Brain pericyte (primary cell): Measurements from ENCODE around the gene PDXK.

Source experiments
- DNase-seq: peaks from one replicate; pipeline ENCODE4 v3.0.0-alpha.2; 2012; ENCODE audit warnings: low read depth, low spot score

The PDXK gene

DNA sequence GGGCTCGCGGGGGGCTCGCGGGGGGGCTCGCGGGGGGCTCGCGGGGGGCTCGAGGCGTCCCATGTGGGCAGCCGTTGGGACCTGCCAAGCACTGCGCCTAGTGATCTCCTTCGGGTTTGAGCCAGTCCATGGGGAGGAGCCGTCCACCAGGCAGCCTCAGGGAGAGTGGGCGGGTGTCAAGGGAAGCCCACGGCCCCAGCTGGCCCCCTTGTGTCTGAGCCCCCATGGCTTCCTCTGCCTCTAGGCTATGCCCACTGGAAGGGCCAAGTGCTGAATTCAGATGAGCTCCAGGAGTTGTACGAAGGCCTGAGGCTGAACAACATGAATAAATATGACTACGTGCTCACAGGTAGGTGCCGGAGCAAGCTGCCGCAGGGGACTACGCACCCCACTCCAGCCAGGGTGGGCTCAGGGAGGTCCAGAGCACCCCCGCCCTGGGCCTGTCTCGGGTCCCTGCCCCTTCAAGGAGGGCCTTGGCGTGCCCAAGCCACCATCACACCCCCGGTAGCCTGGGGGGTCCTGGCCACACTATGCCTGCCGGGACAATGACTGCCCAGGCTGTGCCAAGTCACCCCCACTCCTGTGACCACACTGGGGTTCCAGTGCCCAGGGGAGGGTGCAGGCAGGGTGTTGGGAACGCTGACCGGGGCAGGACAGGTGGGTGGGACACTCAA, 22.6 kb downstream of the PDXK start:
- DNase-seq = no peak

DNA sequence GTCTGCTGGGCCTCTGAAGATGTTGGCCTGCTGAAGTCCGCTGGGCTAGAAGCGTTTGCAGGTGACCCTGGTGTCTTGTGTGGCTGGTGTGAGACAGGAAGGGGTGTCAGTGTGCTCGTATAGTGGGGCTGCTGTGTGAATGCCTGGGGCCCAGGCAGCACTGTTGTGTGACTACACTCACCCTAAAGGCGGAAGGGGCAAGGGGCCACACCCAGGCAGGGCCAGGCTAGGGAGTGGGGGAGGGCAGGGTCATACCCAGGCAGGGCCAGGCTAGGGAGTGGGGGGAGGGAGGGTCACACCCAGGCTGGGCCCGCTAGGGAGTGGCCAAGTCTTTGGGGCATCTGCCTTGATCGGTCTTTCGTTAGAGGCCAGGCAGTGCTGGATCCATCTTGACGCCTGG, 25.0 kb downstream of the PDXK start:
- DNase-seq = no peak

DNA sequence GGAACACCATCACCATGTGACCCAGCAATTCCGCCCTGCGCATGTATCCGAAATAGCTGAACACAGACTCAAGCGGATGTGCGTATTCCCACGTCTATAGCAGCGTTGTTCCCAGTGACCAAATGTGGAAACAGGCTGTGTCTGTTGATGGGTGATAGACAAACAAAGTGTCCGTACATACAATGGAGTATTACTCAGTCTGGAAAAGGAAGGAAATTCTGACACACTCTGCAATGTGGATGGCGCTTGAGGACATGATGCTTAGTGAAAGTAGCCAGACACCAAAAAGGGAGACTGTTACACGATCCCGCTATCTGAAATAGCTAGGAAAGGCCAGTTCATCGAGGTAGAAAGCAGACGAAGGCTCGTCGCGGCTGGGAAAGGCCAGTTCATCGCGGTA, 25.8 kb downstream of the PDXK start:
- no peak for DNase-seq

DNA sequence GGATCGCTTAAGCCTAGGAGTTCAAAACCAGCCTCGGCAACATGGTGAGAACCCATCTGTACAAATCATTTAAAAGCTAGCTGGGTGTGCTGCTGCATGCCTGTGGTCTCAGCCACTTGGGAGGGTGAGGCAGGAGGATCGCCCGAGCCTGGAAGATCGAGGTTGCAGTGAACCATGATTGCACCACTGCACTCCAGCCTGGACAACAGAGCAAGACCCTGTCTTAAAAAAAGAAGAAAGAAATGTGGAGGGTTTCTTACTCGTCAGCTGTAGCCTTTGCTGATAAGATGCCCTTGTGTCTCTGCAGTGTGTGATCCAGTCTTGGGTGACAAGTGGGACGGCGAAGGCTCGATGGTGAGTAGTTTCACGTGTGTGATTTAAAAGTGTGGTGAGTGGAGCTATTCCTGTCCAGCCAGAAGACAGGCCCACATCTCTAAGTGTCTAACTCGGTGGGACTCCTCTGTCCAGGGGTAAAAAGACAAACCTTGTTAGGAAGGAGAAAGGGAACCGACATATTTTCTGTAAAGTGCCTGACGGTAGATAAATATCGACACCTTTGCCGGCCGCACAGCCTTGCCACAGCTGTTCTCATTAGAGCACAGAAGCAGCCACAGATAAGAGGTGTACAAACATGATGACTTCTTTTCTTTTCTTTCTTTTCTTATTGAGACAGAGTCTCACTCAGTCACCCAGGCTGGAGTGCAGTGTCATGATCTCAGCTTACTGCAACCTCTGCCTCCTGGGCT, 27.0 kb downstream of the PDXK start:
- no peak for DNase-seq

DNA sequence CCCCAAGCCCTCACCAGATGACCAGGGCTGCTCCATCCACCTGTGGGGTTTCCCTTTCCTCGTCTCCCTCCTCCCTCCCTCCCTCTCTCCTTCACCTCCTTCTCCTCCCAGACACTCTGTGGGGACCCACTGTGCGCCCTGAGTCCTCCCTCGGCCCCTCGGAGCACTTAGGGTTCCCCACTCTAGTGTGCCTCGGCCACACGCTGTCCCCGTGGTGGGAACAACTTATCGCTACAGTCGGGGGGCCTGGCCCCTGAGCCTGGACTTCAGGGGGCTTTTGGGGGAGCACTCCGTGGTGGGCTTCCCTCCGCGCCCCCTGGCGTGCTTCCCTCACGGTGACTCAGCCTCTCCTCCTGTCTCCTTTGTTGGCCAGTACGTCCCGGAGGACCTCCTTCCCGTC, 29.7 kb downstream of the PDXK start:
- no peak for DNase-seq

DNA sequence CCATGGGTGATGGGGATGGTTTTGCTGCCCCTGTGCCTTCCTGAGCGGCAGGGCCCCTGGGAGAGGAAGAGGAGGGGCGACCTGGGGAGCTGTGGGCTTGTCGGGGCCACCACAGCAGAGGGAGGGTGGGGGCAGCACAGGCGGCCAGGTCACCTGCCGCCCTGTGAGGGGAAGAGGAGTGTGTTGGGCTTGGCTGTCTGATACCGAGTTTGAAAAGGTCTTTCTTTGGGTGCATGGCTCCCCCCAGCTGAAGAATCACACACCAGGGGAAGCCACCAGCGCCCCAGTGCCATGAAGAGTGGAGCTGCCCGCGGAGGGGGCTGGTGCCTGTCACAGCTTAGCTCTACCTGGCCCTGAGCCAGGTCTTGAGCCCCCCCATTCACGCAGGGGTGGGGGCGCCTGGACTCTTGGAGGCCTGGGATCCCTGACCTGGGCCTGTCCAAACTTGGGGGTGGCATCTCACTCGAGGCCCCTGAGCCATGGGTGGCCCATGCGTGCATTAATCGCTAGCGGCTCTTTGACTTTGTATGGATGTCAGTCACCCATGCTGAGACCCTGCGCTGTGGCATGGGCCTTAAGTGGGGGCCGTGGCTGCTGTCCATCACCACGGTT, 30.8 kb downstream of the PDXK start:
- DNase-seq = no peak

DNA sequence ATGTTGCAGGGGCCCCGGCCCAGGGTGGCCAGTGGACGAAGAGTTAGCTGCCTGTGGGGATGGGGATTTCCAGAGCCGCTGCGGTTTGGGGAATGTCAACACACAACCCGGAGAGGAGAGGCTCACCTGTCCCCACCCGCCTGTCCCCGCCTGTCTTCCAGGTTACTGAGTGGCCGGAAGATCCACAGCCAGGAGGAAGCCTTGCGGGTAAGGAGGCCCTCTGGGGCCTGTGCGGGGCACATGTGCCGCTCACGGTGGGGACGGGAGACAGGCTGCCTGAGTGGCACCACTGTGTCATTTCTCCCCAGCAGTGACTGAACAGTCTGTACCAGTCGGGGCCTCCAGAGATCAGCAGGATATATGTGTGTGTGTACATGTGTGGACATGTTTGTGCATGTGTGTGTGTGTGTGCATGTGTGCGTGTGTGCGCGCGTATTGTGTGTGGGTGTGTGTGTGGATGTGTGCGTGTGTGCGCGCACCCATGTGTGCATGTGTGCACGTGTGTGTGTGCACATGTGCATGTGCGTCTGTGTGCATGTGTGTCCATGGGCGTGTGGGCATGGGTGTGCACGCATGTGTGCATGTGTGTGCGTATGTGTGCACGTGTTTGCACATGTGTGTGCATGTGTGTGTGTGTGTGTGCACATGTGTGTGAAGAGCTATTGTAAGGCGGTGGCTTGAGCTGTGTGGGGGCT, 31.6 kb downstream of the PDXK start:
- DNase-seq = no peak

DNA sequence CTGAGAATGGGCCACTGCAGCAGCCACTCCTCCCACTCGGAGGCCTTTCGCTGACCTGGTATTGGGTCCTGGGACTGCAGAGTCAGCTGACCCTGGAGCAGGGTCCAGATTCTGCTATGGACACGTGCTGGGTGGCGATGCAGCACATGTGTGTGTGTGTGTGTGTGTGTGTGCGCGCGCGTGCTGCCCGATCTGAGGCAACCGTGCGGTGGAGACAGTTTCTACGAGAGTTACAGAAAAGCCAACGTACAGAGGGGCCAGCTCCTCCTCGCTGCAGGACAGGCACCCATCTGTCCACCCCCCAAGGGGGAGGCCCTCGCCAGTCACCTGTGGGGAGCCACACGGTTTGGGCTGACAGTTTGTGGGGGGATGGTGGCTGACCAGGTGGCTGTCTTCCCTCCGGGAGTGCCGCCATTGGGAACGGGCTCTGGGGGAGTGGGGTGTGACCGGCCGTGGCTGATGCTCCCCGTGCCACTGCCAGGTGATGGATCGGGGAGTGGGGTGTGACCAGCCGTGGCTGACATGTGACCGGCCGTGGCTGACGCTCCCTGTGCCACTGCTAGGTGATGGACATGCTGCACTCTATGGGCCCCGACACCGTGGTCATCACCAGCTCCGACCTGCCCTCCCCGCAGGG, 33.1 kb downstream of the PDXK start:
- DNase-seq = no peak

DNA sequence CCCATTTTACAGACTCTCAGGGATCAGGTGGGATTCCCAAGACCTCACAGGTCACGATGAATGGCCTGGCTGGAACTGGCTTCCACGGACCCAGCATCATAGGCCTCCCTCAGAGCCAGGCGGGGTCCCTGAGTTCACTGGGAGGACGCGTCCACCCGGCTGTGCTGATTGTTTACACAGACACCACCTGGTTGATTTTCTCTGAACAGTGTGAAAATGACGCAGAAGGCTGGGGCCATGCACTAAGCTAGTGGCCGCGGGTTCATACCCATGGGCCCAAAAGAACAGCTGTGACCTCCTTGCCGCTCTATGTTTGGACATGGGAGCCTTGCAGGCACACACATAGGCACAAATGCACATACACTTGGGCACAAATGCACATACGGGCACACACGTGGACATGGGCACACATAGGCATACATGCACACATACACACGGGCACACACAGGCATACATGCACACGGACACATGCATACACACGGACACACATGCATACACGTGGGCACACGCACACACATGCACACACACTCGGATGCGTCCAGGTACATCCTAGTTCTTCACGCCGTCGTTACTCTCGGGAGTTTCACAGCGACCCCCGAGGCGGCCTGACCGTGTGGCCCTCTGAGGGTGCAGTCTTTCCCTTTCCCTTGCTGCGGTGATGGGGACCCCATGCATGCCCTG, 34.0 kb downstream of the PDXK start:
- no peak for DNase-seq

DNA sequence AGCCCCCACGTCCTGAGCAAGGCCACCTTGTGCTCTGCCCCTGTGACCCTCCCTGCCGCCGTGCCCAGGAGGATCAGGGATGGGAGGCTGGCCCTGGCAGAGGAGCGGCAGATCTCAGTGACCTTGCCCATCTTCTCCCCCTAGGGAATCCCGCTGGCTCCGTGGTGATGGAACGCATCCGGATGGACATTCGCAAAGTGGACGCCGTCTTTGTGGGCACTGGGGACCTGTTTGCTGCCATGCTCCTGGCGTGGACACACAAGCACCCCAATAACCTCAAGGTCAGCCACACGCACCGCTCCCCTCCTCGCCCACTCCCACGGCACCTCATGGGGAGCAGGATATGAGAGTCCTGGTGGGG, 34.5 kb downstream of the PDXK start:
- DNase-seq = no peak

DNA sequence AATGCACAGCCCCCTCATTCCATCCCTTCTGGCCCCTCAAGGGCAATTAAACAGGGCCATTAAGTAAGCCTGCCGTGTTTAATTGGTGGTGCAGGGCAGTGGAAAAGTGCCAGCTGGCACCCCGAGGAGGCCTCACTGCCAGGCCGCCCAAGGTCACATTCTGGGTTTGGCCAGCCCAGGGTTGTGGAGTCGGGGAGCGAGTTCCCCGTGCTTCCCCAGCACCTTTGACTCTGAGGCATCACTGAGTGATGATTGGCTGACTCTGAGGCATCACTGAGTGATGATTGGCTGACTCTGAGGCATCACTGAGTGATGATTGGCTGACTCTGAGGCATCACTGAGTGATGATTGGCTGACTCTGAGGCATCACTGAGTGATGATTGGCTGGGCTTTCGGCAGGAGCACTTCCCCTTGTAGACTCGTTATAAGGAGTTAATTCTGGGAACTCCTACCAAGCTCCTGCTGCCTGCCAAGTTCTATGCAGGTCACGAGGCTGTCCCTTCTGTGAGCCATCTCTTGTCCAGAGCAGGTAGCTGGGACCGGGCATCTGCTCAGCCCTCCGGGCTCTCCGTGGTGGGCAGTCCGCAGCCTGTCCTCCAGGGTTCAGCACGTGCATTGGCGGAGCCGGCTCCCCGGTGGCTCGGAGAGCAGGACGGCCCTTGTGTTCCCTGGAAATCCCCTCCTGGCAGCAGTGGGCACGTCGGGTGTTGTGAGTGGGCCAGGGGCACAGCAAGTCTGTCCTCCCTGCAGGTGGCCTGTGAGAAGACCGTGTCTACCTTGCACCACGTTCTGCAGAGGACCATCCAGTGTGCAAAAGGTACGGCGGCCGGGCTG, 36.2 kb downstream of the PDXK start:
- DNase-seq = no peak

DNA sequence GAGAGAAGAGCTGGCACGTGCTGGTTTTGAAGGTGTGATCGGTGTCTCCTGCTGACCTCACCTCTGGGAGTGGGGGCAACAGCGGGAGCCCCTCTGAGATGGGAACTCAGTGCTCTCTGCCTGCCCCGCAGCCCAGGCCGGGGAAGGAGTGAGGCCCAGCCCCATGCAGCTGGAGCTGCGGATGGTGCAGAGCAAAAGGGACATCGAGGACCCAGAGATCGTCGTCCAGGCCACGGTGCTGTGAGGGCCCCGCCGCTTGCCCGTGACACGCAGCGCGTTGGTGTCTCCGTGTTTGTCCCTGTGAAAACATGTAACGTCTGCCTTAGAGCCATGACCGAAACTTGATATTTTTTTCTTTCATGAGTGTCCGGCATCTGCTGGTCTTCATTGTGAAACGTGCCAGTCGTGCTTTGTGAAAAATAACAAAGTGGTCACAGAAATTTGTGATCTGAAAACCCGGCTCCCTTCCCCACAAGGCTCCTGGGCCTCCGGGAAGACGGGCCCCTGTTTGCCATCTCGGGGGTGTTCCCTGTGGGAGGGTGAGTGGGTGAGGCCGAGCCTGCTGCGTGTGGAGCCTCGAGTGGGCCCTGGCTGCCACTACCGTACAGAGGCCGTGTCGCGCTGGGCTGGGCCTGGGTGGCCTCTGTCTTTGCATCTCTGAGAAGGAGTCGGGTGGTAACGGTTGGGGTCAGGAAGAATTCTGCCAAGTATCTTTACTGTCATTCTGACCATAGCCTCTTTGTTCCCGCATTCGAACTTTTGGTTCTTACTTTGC, 37.1 kb downstream of the PDXK start:
- no peak for DNase-seq

DNA sequence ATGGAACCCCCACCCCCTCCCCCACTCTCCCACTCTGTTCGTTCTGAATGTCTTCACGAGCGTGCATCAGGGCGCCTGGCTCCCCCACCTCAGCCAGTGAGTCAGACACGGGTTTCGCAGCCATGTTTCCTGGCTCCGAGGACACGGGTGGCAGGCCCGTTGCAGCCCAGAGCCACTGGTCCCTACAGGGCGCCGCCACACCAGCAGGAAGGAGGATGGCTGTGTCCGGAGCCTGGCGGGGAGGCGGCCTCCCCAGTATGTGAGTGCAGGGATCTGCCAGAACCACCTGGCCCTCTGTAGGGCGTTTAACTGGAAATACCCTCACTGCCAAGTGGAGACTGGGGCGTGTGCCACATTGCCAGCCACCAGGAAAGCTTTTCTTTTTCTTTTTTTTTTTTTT, 38.7 kb downstream of the PDXK start:
- no peak for DNase-seq

DNA sequence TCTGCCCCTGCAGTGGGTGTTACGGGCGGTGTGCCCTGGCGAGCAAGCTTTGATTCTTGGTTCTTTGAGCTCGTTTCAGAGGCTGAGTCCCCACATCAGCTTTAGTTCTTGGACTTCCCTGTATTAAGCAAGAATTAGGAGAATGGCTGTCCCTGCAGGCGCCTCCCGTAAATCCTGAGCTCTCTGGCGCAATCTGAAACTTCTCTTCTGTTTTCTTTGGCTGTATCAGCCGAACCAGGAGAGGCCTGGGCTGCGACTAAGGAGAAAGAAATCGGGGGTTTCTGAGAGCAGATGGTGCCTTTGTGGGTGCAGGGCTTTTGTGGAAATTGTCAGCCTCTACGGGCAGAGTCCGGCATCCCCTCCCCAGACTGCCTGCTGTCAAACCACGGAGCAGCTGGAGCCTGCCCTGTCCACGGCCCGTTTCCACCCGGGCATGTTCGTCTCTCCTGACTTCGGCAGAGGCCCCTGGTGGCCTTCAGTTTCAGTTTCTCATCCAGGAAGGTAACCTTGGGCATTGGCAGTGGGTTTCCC, 39.2 kb downstream of the PDXK start:
- DNase-seq = no peak

DNA sequence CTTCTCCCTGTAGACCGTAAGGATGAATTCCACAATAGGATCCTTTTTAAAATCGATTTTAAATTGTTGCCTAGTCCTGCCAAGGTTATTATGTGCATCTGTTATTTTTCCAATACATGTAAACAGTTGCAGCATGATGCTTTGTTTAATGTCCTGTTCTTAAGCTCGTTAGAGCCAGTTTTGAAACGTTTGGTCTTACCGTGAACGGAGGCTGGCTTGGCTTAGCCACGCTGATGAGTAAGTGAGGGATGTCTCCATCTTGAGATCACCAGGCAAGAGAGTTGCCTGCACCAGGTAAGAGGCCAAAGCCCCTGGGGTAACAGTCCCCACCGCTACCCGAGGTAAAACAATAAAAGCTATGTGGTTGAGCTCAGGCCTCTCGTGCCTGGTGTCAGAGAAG, 39.9 kb downstream of the PDXK start:
- no peak for DNase-seq

DNA sequence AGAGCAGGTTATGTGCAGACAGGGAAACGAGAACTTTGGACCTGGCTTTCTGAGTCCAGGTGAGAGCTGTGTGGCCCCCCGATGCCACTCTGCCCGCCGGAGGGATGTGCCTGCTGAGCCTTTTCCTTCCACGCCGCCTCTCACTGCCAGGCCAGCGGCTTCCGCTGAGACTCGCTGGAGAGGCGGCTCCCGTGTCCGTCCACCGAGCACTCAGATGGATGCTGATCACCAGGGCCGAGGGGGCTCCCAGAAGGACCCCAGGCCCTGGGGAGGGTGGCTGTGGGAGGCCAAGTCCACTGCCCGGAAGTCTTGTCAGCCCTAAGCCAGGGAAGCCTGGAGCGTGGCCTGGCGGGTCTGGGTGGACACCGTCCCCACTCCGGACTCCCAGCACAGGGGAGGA, 40.7 kb downstream of the PDXK start:
- no peak for DNase-seq

DNA sequence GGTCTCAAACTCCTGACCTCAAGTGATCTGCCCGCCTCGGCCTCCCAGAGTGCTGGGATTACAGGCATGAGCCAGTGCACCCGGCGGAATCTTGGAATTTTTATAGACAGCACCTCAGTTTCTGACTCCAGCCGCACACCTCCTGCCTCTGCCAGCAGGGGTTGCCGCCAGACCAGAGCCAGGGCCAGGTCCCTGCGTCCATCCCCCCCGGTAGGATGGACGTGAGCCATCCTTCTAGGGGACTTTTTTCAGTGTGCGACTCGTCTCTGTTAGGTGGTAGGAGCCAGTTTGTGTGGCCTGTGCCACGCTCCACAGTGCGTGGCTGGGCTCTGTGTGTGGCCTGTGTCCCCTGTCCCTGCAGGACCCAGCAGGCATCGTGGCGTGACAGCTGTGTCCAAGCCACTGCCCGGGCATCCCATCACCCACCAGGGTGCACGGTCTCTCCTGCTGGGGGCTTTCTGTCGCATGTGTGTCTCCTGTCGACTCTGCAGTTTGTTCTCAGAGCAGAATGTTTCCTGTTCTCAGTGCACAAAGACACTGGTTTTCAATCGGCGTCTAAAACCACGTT, 41.5 kb downstream of the PDXK start:
- no peak for DNase-seq

DNA sequence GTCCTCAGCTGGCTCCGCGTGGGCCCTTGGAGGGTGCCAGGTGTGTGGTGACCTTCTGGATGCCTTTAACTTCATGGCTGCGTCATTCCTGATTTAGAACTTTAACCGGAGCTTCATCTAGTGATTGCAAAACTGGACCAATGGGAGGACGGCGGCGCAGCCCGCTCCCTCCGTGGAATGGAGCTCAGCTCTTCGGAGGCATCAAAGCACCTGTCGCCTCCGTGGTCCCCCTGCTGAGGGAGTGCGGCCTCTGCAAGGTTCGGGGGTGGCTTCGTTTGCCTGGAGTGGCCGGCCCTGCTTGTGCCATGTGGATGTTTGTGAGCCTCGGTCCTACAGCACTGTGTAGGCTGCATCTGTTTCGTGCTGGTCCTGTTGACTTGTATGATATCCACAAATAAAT, 43.0 kb downstream of the PDXK start:
- DNase-seq = no peak
